Liver (tissue), 9 donors: Measurements from ENCODE around the gene ZIM2. TPM values are rescaled to one million over a fixed set of nuclear protein-coding genes. Genes with fewer than 3 reads are reported as not detected.

Experiments
- DNase-seq: peaks from one replicate; pipeline ENCODE4 v3.0.0-alpha.2; 2017; ENCODE audit warnings: low spot score
- H3K27ac ChIP-seq, 2 donors: one replicate each; pipeline ENCODE4 v1.7.0; 2013; ENCODE audit warnings: inconsistent platforms in 2 of 2, low read length in 2 of 2, control low read depth in 1 of 2, low read depth in 1 of 2, mild to moderate bottlenecking in 1 of 2
- H3K27me3 ChIP-seq, 4 donors: one replicate each; pipeline versions ENCODE4 v1.6.1 to v1.7.0; 2013; ENCODE audit warnings: low read length in 3 of 4, inconsistent platforms in 1 of 4, mild to moderate bottlenecking in 1 of 4, moderate library complexity in 1 of 4; ENCODE audit not compliant: control insufficient read depth in 4 of 4, insufficient read depth in 4 of 4
- H3K36me3 ChIP-seq, 4 donors: one replicate each; pipeline versions ENCODE4 v1.6.1 to v1.7.0; 2013; ENCODE audit warnings: low read length in 3 of 4, mild to moderate bottlenecking in 3 of 4, low read depth in 1 of 4, moderate library complexity in 1 of 4; ENCODE audit not compliant: control insufficient read depth in 4 of 4, insufficient read depth in 3 of 4
- H3K4me1 ChIP-seq, 4 donors: one replicate each; pipeline versions ENCODE4 v1.6.1 to v1.7.0; 2013; ENCODE audit warnings: low read length in 3 of 4, mild to moderate bottlenecking in 3 of 4, moderate library complexity in 1 of 4; ENCODE audit not compliant: control insufficient read depth in 4 of 4, insufficient read depth in 4 of 4
- H3K4me3 ChIP-seq, 3 donors: one replicate each; pipeline versions ENCODE4 v1.6.1 to v1.7.0; 2013; ENCODE audit warnings: low read length in 3 of 3, control low read depth in 1 of 3, low read depth in 1 of 3, mild to moderate bottlenecking in 1 of 3
- H3K9ac ChIP-seq, 2 donors: one replicate each; pipeline ENCODE4 v1.7.0; 2013; ENCODE audit warnings: low read length in 2 of 2, mild to moderate bottlenecking in 2 of 2, moderate library complexity in 2 of 2, control low read depth in 1 of 2, low read depth in 1 of 2
- H3K9me3 ChIP-seq, 4 donors: one replicate each; pipeline versions ENCODE4 v1.6.1 to v1.7.0; 2013; ENCODE audit warnings: low read length in 3 of 4; ENCODE audit not compliant: control insufficient read depth in 4 of 4
- ATF3 ChIP-seq: IDR thresholded peaks from 2 replicates; pipeline ENCODE4 v1.6.1; 2016; ENCODE audit warnings: antibody characterized with exemption
- CTCF ChIP-seq: fragments of 150-350 bp; IDR thresholded peaks from 2 replicates; pipeline ENCODE4 v1.5.1; 2017; ENCODE audit warnings: improper control_type of control experiment, low read depth, low read length; ENCODE audit not compliant: missing input control
- EGR1 ChIP-seq, 2 donors: IDR thresholded peaks; 2 replicates each; pipeline ENCODE4 v1.6.1; 2016 to 2018; ENCODE audit warnings: antibody characterized with exemption in 2 of 2, low read depth in 2 of 2
- FOXA1 ChIP-seq: IDR thresholded peaks from 2 replicates; pipeline ENCODE4 v1.6.1; 2016; ENCODE audit warnings: antibody characterized with exemption
- FOXA2 ChIP-seq: IDR thresholded peaks from 2 replicates; pipeline ENCODE4 v1.6.1; 2016; ENCODE audit warnings: antibody characterized with exemption
- GABPA ChIP-seq, 2 donors: IDR thresholded peaks in 1 of 2; conservative IDR thresholded peaks in 1 of 2; 2 replicates each; pipeline ENCODE4 v1.6.1; 2016; ENCODE audit warnings: antibody characterized with exemption in 2 of 2, mild to moderate bottlenecking in 1 of 2, moderate library complexity in 1 of 2
- HNF4A ChIP-seq, 2 donors: conservative IDR thresholded peaks; 2 replicates each; pipeline ENCODE4 v1.6.1; 2016; ENCODE audit warnings: antibody characterized with exemption in 2 of 2, mild to moderate bottlenecking in 2 of 2
- HNF4G ChIP-seq: IDR thresholded peaks from 2 replicates; pipeline ENCODE4 v1.6.1; 2016; ENCODE audit warnings: antibody characterized with exemption
- JUND ChIP-seq, 2 donors: IDR thresholded peaks; 2 replicates each; pipeline ENCODE4 v1.6.1; 2016; ENCODE audit warnings: antibody characterized with exemption in 2 of 2
- MAX ChIP-seq: IDR thresholded peaks from 2 replicates; pipeline ENCODE4 v1.6.1; 2016; ENCODE audit warnings: antibody characterized with exemption
- NR2F2 ChIP-seq: IDR thresholded peaks from 2 replicates; pipeline ENCODE4 v1.6.1; 2016; ENCODE audit warnings: antibody characterized with exemption
- RAD21 ChIP-seq, 2 donors: IDR thresholded peaks; 2 replicates each; pipeline ENCODE4 v1.6.1; 2016; ENCODE audit warnings: antibody characterized with exemption in 2 of 2, mild to moderate bottlenecking in 2 of 2
- REST ChIP-seq: IDR thresholded peaks from 2 replicates; pipeline ENCODE4 v1.6.1; 2016; ENCODE audit warnings: antibody characterized with exemption, mild to moderate bottlenecking
- RXRA ChIP-seq, 2 donors: IDR thresholded peaks; 2 replicates each; pipeline ENCODE4 v1.6.1; 2017 to 2018; ENCODE audit warnings: antibody characterized with exemption in 2 of 2, mild to moderate bottlenecking in 1 of 2
- SP1 ChIP-seq: IDR thresholded peaks from 2 replicates; pipeline ENCODE4 v1.6.1; 2018; ENCODE audit warnings: antibody characterized with exemption, mild to moderate bottlenecking
- TAF1 ChIP-seq: conservative IDR thresholded peaks from 2 replicates; pipeline ENCODE4 v1.6.1; 2016; ENCODE audit warnings: antibody characterized with exemption, mild to moderate bottlenecking
- YY1 ChIP-seq: IDR thresholded peaks from 2 replicates; pipeline ENCODE4 v1.6.1; 2016; ENCODE audit warnings: antibody characterized with exemption, mild to moderate bottlenecking
- ZBTB33 ChIP-seq: IDR thresholded peaks from 2 replicates; pipeline ENCODE4 v1.6.1; 2016; ENCODE audit warnings: antibody characterized with exemption
- WGBS: extraction: QIAGEN DNeasy Blood & Tissue Kit; methylation state at CpG from one replicate; pipeline ENCODE4 v1.1.7; 2013; 5-methylcytosine and 5-hydroxymethylcytosine counted together
- polyA plus RNA-seq, 2 donors: library from polyadenylated mRNA; stranded (reverse) in 1 of 2; unstranded in 1 of 2; fragments of 200-250 nt in 1 of 2; fragments of >200 nt in 1 of 2; fragmentation: Nextera tagmentation in 1 of 2; extraction: Ambion mirVana in 1 of 2; gene quantifications; one replicate each; pipeline versions ENCODE4 v1.2.1 to v1.2.3, GENCODE V29; 2013 to 2015
- total RNA-seq, 2 donors: library from RNA; depleted of rRNA; stranded (reverse); fragments of >200 nt; gene quantifications; one replicate each; pipeline ENCODE4 v1.2.3, GENCODE V29; 2014
- donor health status: healthy.
- donor health status: healthy.
- donor health status: healthy.
- donor health status: healthy.
- donor health status: healthy.

The ZIM2 gene
- total and polyA plus RNA-seq, 4 donors, result 0.03 to 3.2 (median 0.33) TPM; not detected in 1

GRCh38 chr19:56884441-56884840 is 43.9 kb upstream of the ZIM2 start:
- H3K27me3 ChIP-seq, result no peaks in the 10 kb centered on the region
- H3K4me3 ChIP-seq, result no peak overlapping the region
- 83% methylated on average over 5 of the region's 5 CpGs for WGBS
- no peak for DNase-seq
- no peak overlapping the region for H3K27ac ChIP-seq
- H3K9ac ChIP-seq, result no peak overlapping the region
- H3K36me3 ChIP-seq, result no peaks in the 10 kb centered on the region
- H3K4me1 ChIP-seq, result no peaks in the 10 kb centered on the region
- TF ChIP-seq MAX (no peak), SP1 (no peak), NR2F2 (no peak), TAF1 (no peak), HNF4G (no peak), GABPA (IDR thresholded peaks at IDR 0.05 in 1 of 2, conservative IDR thresholded peaks at IDR 0.05 in 1 of 2) (no peak)
- peaks cover 4 to 14% (median 12%) of the 10 kb centered on the region in 4 donors for H3K9me3 ChIP-seq

- no peak overlapping the region for H3K9ac ChIP-seq
- DNase-seq, result no peak
- WGBS, result 67% methylated on average over 5 of the region's 5 CpGs
Observed at GRCh38 chr19:56880592-56881190, 40.2 kb upstream of the ZIM2 start.

More at GRCh38 chr19:56880592-56881190, 40.2 kb upstream of the ZIM2 start:
- Histone ChIP-seq H3K4me3 (peak overlapping the region in 1 of 3 donors; percentile 26), H3K27me3 (no peaks in the 10 kb centered on the region), H3K36me3 (no peaks in the 10 kb centered on the region), H3K9me3 (peaks cover 3 to 11% (median 10%) of the 10 kb centered on the region in 4 donors), H3K27ac (no peak overlapping the region), H3K4me1 (no peaks in the 10 kb centered on the region)
- TF ChIP-seq FOXA1 (no peak), ZBTB33 (no peak), HNF4A (conservative IDR thresholded peaks at IDR 0.05) (no peak), YY1 (no peak), GABPA (IDR thresholded peaks at IDR 0.05 in 1 of 2, conservative IDR thresholded peaks at IDR 0.05 in 1 of 2) (no peak), RAD21 (IDR thresholded peaks at IDR 0.05) (no peak), CTCF (no peak), SP1 (no peak), TAF1 (no peak), REST (no peak), NR2F2 (no peak), MAX (no peak), FOXA2 (no peak), EGR1 (IDR thresholded peaks at IDR 0.05; ENCODE audit: low read depth in 2 of 2) (no peak), JUND (IDR thresholded peaks at IDR 0.05) (no peak), RXRA (IDR thresholded peaks at IDR 0.05) (no peak), ATF3 (no peak), HNF4G (no peak)
